Hepatocyte (in vitro differentiated cells): ENCODE results near the gene PARD3B. TPM values are rescaled to one million over a fixed set of nuclear protein-coding genes. Genes with fewer than 3 reads are reported as not detected.

ENCODE experiments used
- DNase-seq: peaks from one replicate; pipeline ENCODE4 v3.0.0-alpha.2; 2016; ENCODE audit warnings: low spot score
- H2AFZ ChIP-seq: fragments of 200-600 bp; sonication (generic); 2 replicates; pipeline ENCODE4 v1.6.0; 2016; ENCODE audit warnings: antibody characterized with exemption, mild to moderate bottlenecking
- H3K27ac ChIP-seq: fragments of 200-600 bp; sonication (generic); 2 replicates; pipeline ENCODE4 v1.5.1; 2016; ENCODE audit warnings: mild to moderate bottlenecking
- H3K27me3 ChIP-seq: fragments of 200-600 bp; sonication (generic); 2 replicates; pipeline ENCODE4 v1.6.1; 2016
- H3K36me3 ChIP-seq: fragments of 200-600 bp; sonication (generic); replicated peaks from 2 replicates; pipeline ENCODE4 v1.5.1; 2016; ENCODE audit warnings: low read depth; ENCODE audit not compliant: insufficient read depth
- H3K4me1 ChIP-seq: fragments of 200-600 bp; sonication (generic); 2 replicates; pipeline ENCODE4 v1.5.1; 2016; ENCODE audit warnings: mild to moderate bottlenecking, moderate library complexity; ENCODE audit not compliant: insufficient read depth
- H3K4me2 ChIP-seq: fragments of 200-600 bp; sonication (generic); 2 replicates; pipeline ENCODE4 v1.6.0; 2016
- H3K4me3 ChIP-seq: fragments of 200-600 bp; sonication (generic); 2 replicates; pipeline ENCODE4 v1.5.1; 2016; ENCODE audit warnings: mild to moderate bottlenecking
- H3K79me2 ChIP-seq: fragments of 200-600 bp; sonication (generic); 2 replicates; pipeline ENCODE4 v1.6.0; 2017; ENCODE audit warnings: mild to moderate bottlenecking
- H3K9me2 ChIP-seq: fragments of 200-600 bp; sonication (generic); replicated peaks from 2 replicates; pipeline ENCODE4 v1.6.0; 2017; ENCODE audit warnings: mild to moderate bottlenecking; ENCODE audit not compliant: insufficient read depth
- H3K9me3 ChIP-seq: fragments of 200-600 bp; sonication (generic); 2 replicates; pipeline ENCODE4 v1.5.1; 2016; ENCODE audit warnings: low read depth, mild to moderate bottlenecking
- H4K20me1 ChIP-seq: fragments of 200-600 bp; sonication (generic); 2 replicates; pipeline ENCODE4 v1.6.0; 2016; ENCODE audit warnings: mild to moderate bottlenecking; ENCODE audit not compliant: insufficient read depth, poor library complexity, severe bottlenecking
- CTCF ChIP-seq: fragments of 200-600 bp; sonication (generic); IDR thresholded peaks from 2 replicates; pipeline ENCODE4 v1.5.1; 2016; ENCODE audit warnings: antibody characterized with exemption, mild to moderate bottlenecking; ENCODE audit not compliant: poor library complexity
- EZH2 ChIP-seq: fragments of 200-600 bp; sonication (generic); IDR thresholded peaks from 2 replicates; pipeline ENCODE4 v1.6.1; 2016; ENCODE audit warnings: antibody characterized with exemption, mild to moderate bottlenecking, borderline replicate concordance
- EZH2phosphoT487 ChIP-seq: fragments of 200-600 bp; sonication (generic); IDR thresholded peaks from one replicate; pipeline ENCODE4 v1.6.1; 2018; ENCODE audit warnings: antibody characterized with exemption, mild to moderate bottlenecking, low read depth, moderate library complexity; ENCODE audit not compliant: unreplicated experiment, severe bottlenecking
- WGBS: methylation state at CpG from one replicate; pipeline ENCODE4 v1.1.6; 2016; ENCODE audit warnings: low lambda C conversion rate; ENCODE audit errors: missing lambda C conversion rate; 5-methylcytosine and 5-hydroxymethylcytosine counted together
- polyA plus RNA-seq: library from polyadenylated mRNA; unstranded; fragments of >200 nt; fragmentation: Nextera tagmentation; extraction: Ambion mirVana; gene quantifications from 2 replicates; pipeline ENCODE4 v1.2.1, GENCODE V29; 2016
- total RNA-seq: library from RNA; depleted of rRNA; stranded (reverse); fragments of >200 nt; gene quantifications from 2 replicates; pipeline ENCODE4 v1.2.3, GENCODE V29; 2014

Gene PARD3B
- total and polyA plus RNA-seq, 2 experiments from 2014 or later: 11.5 to 21.7 TPM

GRCh38 chr2:204665207-204665606 lies 119.9 kb downstream of the PARD3B start:
- WGBS: 57% methylated on average over 1 of the region's 1 CpG

GRCh38 chr2:204665771-204666170 lies 120.5 kb downstream of the PARD3B start:
- H4K20me1 ChIP-seq: no peaks in the 10 kb centered on the region
- WGBS: 94% methylated on average over 2 of the region's 2 CpGs
- TF ChIP-seq CTCF: no peak
- TF ChIP-seq EZH2: no peak
- no peak for TF ChIP-seq EZH2phosphoT487
- peaks cover 27% of the 10 kb centered on the region for H3K79me2 ChIP-seq
- no peak overlapping the region for H2AFZ ChIP-seq
- no peak overlapping the region for H3K4me3 ChIP-seq
- peaks cover 37% of the 10 kb centered on the region for H3K4me1 ChIP-seq
- no peaks in the 10 kb centered on the region for H3K36me3 ChIP-seq
- no peak overlapping the region for H3K4me2 ChIP-seq
- DNase-seq: no peak
- no peaks in the 10 kb centered on the region for H3K9me3 ChIP-seq
- no peaks in the 10 kb centered on the region for H3K27me3 ChIP-seq
- peak overlapping the region; percentile 72 for H3K27ac ChIP-seq
- no peaks in the 10 kb centered on the region for H3K9me2 ChIP-seq

More at GRCh38 chr2:204665207-204665606, 119.9 kb downstream of the PARD3B start:
- no peaks in the 10 kb centered on the region for H3K9me3 ChIP-seq
- H3K4me2 ChIP-seq: peak overlapping the region; percentile 12
- peak overlapping the region; percentile 72 for H3K27ac ChIP-seq
- no peak overlapping the region for H3K4me3 ChIP-seq
- H3K4me1 ChIP-seq: peaks cover 31% of the 10 kb centered on the region
- H3K27me3 ChIP-seq: no peaks in the 10 kb centered on the region
- no peak for DNase-seq
- no peaks in the 10 kb centered on the region for H3K9me2 ChIP-seq
- no peak for TF ChIP-seq EZH2phosphoT487
- TF ChIP-seq EZH2: no peak
- TF ChIP-seq CTCF: no peak
- no peaks in the 10 kb centered on the region for H4K20me1 ChIP-seq
- no peak overlapping the region for H2AFZ ChIP-seq
- no peaks in the 10 kb centered on the region for H3K36me3 ChIP-seq
- peaks cover 24% of the 10 kb centered on the region for H3K79me2 ChIP-seq

GRCh38 chr2:204667990-204668389 lies 122.7 kb downstream of the PARD3B start:
- no peak for DNase-seq
- Histone ChIP-seq H4K20me1 (no peaks in the 10 kb centered on the region), H2AFZ (no peak overlapping the region), H3K9me3 (no peaks in the 10 kb centered on the region), H3K9me2 (no peaks in the 10 kb centered on the region), H3K4me1 (peaks cover 38% of the 10 kb centered on the region), H3K4me2 (no peak overlapping the region), H3K79me2 (peaks cover 25% of the 10 kb centered on the region), H3K27ac (peak overlapping the region; percentile 7), H3K4me3 (no peak overlapping the region), H3K36me3 (no peaks in the 10 kb centered on the region), H3K27me3 (no peaks in the 10 kb centered on the region)
- WGBS: 98% methylated on average over 2 of the region's 2 CpGs
- TF ChIP-seq EZH2phosphoT487: no peak
- no peak for TF ChIP-seq CTCF
- no peak for TF ChIP-seq EZH2

- 56% methylated on average over 3 of the region's 3 CpGs for WGBS
- no peaks in the 10 kb centered on the region for H3K9me2 ChIP-seq
Observed at GRCh38 chr2:204669382-204669781, 124.1 kb downstream of the PARD3B start.

More at GRCh38 chr2:204669382-204669781, 124.1 kb downstream of the PARD3B start:
- no peaks in the 10 kb centered on the region for H3K27me3 ChIP-seq
- no peak overlapping the region for H3K27ac ChIP-seq
- no peaks in the 10 kb centered on the region for H3K9me3 ChIP-seq
- no peak for TF ChIP-seq EZH2phosphoT487
- no peak for TF ChIP-seq CTCF
- TF ChIP-seq EZH2: no peak
- DNase-seq: no peak
- no peak overlapping the region for H3K4me2 ChIP-seq
- peaks cover 28% of the 10 kb centered on the region for H3K4me1 ChIP-seq
- no peaks in the 10 kb centered on the region for H4K20me1 ChIP-seq
- no peak overlapping the region for H3K4me3 ChIP-seq
- H2AFZ ChIP-seq: no peak overlapping the region
- H3K79me2 ChIP-seq: peaks cover 28% of the 10 kb centered on the region
- H3K36me3 ChIP-seq: no peaks in the 10 kb centered on the region
